Upper lobe of left lung (tissue), 4 donors: Measurements from ENCODE around the gene ARHGAP26.

ENCODE experiments used
- EP300 ChIP-seq, 4 donors: sonication (generic); formaldehyde crosslinking; IDR thresholded peaks; one replicate each; pipeline ENCODE4 v1.5.1; 2017; ENCODE audit warnings: antibody characterized with exemption in 4 of 4, control low read depth in 2 of 4
- POLR2A ChIP-seq, 4 donors: fragments of 450-650 bp; IDR thresholded peaks; one replicate each; pipeline ENCODE4 v1.5.1; 2016 to 2017; ENCODE audit warnings: antibody characterized with exemption in 4 of 4, mild to moderate bottlenecking in 2 of 4
- POLR2AphosphoS5 ChIP-seq, 2 donors: sonication (generic); formaldehyde crosslinking; IDR thresholded peaks; one replicate each; pipeline ENCODE4 v1.5.1; 2017; ENCODE audit warnings: antibody characterized with exemption in 2 of 2
- TF ChIP-seq, protein P1 (sequence below), 6 experiments: fragments of 450-650 bp in 4 of 6; fragments of 200-600 bp in 2 of 6; sonication (generic) in 2 of 6; IDR thresholded peaks; one replicate each; pipeline ENCODE4 v1.5.1; 2016 to 2019; ENCODE audit warnings: antibody characterized with exemption in 6 of 6

DNA sequence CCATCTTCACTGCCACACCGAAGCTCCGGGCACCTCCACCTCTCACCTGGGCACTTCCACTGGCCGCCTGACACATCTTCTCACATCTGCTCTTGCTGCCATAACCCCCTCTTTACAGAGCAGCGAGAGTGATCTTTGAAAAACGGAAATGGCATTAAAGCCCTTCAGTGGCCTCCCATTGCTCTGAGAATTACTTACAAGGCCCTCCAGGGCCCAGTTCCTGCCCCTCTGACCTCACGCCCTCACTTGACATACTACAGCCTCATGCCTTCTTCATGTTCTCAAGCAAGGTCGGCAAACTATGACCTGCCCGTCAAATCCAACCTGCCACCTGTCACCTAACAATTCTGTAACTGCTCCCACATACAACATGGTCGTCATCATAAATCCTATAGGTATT lies 446.0 kb downstream of the ARHGAP26 start:
- TF ChIP-seq POLR2A (IDR thresholded peaks at IDR 0.05), result no peak
- TF ChIP-seq, protein P1, sequence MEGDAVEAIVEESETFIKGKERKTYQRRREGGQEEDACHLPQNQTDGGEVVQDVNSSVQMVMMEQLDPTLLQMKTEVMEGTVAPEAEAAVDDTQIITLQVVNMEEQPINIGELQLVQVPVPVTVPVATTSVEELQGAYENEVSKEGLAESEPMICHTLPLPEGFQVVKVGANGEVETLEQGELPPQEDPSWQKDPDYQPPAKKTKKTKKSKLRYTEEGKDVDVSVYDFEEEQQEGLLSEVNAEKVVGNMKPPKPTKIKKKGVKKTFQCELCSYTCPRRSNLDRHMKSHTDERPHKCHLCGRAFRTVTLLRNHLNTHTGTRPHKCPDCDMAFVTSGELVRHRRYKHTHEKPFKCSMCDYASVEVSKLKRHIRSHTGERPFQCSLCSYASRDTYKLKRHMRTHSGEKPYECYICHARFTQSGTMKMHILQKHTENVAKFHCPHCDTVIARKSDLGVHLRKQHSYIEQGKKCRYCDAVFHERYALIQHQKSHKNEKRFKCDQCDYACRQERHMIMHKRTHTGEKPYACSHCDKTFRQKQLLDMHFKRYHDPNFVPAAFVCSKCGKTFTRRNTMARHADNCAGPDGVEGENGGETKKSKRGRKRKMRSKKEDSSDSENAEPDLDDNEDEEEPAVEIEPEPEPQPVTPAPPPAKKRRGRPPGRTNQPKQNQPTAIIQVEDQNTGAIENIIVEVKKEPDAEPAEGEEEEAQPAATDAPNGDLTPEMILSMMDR (IDR thresholded peaks at IDR 0.05), result no peak
- TF ChIP-seq POLR2AphosphoS5 (IDR thresholded peaks at IDR 0.05), result no peak
- TF ChIP-seq EP300 (IDR thresholded peaks at IDR 0.05), result no peak
